Fibroblast of the conjunctiva (primary cell): ENCODE measurements around the gene TRPM2.
"Not testable (repeated sequence)": the region's sequence is repeated elsewhere in the genome, so short reads cannot be mapped to it uniquely, and the experiment has no call there.

Source experiments
- DNase-seq: peaks from one replicate; pipeline ENCODE4 v3.0.0-alpha.2; 2010; ENCODE audit warnings: low read depth

The TRPM2 gene

GRCh38 chr21:44415073-44416025 lies 61.9 kb downstream of the TRPM2 start:
- no peak for DNase-seq

GRCh38 chr21:44416193-44416592 lies 62.8 kb downstream of the TRPM2 start:
- DNase-seq = no peak

- DNase-seq = not testable (repeated sequence)
Observed at GRCh38 chr21:44417621-44418107, 64.2 kb downstream of the TRPM2 start.

GRCh38 chr21:44418108-44418875 lies 64.9 kb downstream of the TRPM2 start:
- no peak for DNase-seq

- DNase-seq = no peak
Observed at GRCh38 chr21:44418876-44419230, 65.4 kb downstream of the TRPM2 start.

GRCh38 chr21:44419679-44420078 lies 66.3 kb downstream of the TRPM2 start:
- DNase-seq = no peak

- DNase-seq = no peak
Observed at GRCh38 chr21:44420416-44421205, 67.2 kb downstream of the TRPM2 start.

- DNase-seq = no peak
Observed at GRCh38 chr21:44421901-44422840, 68.8 kb downstream of the TRPM2 start.

GRCh38 chr21:44423312-44423821 lies 69.9 kb downstream of the TRPM2 start:
- no peak for DNase-seq

- DNase-seq = no peak
Observed at GRCh38 chr21:44423941-44424607, 70.7 kb downstream of the TRPM2 start.

GRCh38 chr21:44424608-44425306 lies 71.3 kb downstream of the TRPM2 start:
- no peak for DNase-seq

GRCh38 chr21:44425307-44425894 lies 72.0 kb downstream of the TRPM2 start:
- no peak for DNase-seq

GRCh38 chr21:44425895-44426662 lies 72.7 kb downstream of the TRPM2 start:
- DNase-seq = no peak

- DNase-seq = no peak
Observed at GRCh38 chr21:44426663-44427191, 73.3 kb downstream of the TRPM2 start.

- DNase-seq = no peak
Observed at GRCh38 chr21:44427241-44428120, 74.1 kb downstream of the TRPM2 start.

GRCh38 chr21:44428281-44428960 lies 75.0 kb downstream of the TRPM2 start:
- no peak for DNase-seq

GRCh38 chr21:44429894-44430293 lies 76.5 kb downstream of the TRPM2 start:
- DNase-seq = no peak
